Effector memory CD8-positive, alpha-beta T cell (primary cell): ENCODE data around the gene PRKAG3.

Experiments
- ATAC-seq: fragments of 150-1000 bp; cut with Tn5 transposase; replicated peaks from 2 replicates; pipeline ENCODE4 v1.10.0; 2021; ENCODE audit warnings: mild to moderate bottlenecking, moderate library complexity
- DNase-seq, 3 experiments: peaks; one replicate each; pipeline ENCODE4 v3.0.0; 2021
- H3K27ac Mint-ChIP-seq, 2 donors: one replicate each; pipeline ENCODE4 v1.8.0; 2022; ENCODE audit warnings: mild to moderate bottlenecking in 2 of 2, mixed read lengths in 2 of 2, moderate library complexity in 2 of 2
- H3K27me3 Mint-ChIP-seq, 2 donors: one replicate each; pipeline ENCODE4 v1.8.0; 2022; ENCODE audit warnings: mixed read lengths in 2 of 2
- H3K36me3 Mint-ChIP-seq: one replicate; pipeline ENCODE4 v1.8.0; 2022; ENCODE audit warnings: mild to moderate bottlenecking, moderate library complexity, mixed read lengths; ENCODE audit not compliant: insufficient read depth
- H3K4me1 Mint-ChIP-seq, 2 donors: one replicate each; pipeline ENCODE4 v1.8.0; 2022; ENCODE audit warnings: low read depth in 2 of 2, mixed read lengths in 2 of 2
- H3K4me3 Mint-ChIP-seq, 2 donors: one replicate each; pipeline ENCODE4 v1.8.0; 2022; ENCODE audit warnings: mild to moderate bottlenecking in 2 of 2, mixed read lengths in 2 of 2, moderate library complexity in 2 of 2
- H3K9me3 Mint-ChIP-seq, 2 donors: one replicate each; pipeline ENCODE4 v1.8.0; 2022; ENCODE audit warnings: mixed read lengths in 2 of 2
- total RNA-seq, 9 experiments: gene quantifications; one replicate each; lab custom pipeline; 2026; lab: John Stamatoyannopoulos, UW

The PRKAG3 gene
- total RNA-seq = 0 reads per million in 9 experiments

DNA sequence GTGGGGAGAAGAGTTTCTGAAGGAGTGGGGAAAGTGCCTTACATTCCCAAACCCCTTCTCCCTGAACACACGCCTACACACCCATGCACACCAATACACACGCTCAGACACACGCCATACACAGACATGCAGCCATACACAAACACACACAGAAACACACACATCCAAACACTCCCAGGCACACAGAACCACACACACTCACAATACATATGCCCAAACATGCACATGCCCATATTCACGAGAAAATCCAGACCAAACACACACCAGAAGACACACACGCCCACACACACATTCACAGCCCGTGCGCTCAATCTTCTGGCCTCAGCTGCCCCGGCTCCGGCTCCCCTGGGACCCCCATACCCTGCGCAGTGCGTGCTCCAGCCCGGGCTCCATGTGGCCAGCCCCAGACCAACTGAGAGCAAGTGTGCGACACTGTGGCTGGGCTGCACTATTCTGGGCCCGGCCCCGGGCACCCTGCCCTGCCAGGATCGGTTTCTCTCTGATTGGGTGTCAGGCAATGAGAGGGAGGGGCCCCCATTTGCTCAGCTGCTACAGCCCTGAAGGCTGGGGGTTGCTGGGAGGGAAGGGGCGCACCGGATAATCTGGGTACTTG, at the start of gene PRKAG3:
Gene PRKAG3, minus strand, starts transcription at position 426 of the 613 bp plus-strand sequence.
- H3K27me3 Mint-ChIP-seq = peaks cover 51 to 78% of the 10 kb centered on the region in 2 donors
- DNase-seq (no peak), ATAC-seq (no peak)
- H3K4me1 Mint-ChIP-seq = no peaks in the 10 kb centered on the region
- no peak within 1 kb of the TSS for H3K4me3 Mint-ChIP-seq
- H3K9me3 Mint-ChIP-seq = no peaks in the 10 kb centered on the region
- no peak within 1 kb of the TSS for H3K27ac Mint-ChIP-seq
- H3K36me3 Mint-ChIP-seq = no peaks in the 10 kb centered on the region

DNA sequence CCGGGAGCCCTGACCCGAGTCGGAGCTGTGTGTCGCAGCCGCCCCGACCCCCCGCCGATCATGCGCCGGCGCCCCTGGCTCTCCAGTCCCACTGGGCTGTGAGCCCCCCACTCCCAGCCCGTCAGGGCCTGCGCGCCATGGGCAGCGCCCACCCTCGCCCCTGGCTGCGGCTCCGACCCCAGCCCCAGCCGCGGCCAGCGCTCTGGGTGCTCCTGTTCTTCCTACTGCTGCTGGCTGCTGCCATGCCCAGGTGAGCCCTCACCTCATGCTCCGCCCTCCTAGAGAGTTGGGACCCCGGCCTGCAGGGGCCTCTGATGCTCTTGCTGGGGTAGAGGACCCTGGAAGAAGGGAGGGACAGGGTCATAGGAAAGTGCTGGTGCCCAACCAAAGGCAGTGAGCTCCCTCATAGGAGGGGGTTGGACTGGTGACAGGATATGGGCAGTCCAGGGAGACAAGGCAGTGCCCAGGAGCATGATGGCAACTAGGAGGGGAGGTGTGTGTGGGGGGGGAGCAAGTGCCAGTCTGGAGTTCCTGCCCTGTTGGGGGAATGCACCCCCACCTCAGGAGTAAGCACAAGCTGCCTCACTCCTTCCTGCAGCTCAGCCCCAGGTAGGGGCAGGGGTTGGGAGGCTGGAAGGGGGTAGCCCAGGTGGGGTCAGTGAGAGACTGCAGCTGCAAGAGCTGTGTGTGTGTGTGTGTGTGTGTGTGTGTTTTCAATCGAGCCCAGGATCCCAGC, 49.4 kb upstream of the PRKAG3 start:
- DNase-seq = no peak
- Mint-ChIP-seq H3K4me1 (peaks cover 20 to 34% of the 10 kb centered on the region in 2 donors), H3K27ac (no peak overlapping the region), H3K4me3 (peak overlapping the region; percentile 73), H3K36me3 (peaks cover 13% of the 10 kb centered on the region), H3K9me3 (no peaks in the 10 kb centered on the region), H3K27me3 (peaks cover 16 to 57% of the 10 kb centered on the region in 2 donors)
- no peak for ATAC-seq

DNA sequence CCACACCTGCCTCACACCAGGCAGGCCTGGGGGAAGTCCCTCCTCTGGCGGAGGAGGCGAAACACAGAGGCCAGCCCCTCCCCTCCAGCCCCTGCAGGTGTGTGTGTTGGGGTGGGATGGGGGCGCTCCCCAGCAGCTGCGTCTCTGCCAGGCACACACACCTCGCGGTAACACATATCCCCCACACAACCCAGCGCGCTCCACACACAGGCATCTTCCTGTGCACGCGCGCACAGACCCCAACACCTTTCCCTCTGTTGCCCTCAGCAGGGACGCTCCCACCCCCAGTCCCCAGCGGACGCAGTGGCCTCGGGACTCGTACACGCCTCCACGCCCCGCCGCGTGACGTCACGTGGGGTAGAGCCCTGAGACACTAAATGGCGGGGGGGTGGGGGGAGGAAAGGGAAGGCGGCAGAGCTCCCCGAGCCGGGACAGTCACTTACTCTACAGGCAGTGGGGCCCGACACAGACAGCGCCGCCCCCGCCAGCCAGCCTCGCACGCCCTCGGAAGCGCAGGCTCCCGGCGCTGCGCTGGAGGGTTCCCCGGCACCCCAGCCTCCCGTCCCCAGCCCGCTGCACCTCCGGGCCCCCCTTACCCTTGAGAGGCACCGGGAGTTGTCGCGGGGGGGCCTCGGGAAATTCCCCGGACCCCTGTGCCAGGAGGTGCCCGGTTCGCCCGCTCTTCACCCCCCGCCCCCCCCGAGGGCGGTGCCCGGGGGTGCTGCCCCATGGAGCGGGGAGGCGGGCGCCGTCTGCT, 48.7 kb upstream of the PRKAG3 start, which contains the start of gene WNT10A:
Gene WNT10A, plus strand, starts transcription at position 751 of the 757 bp plus-strand sequence. CDS start 144 bp downstream, outside the sequence.
- Mint-ChIP-seq H3K4me1 (peaks cover 20 to 34% of the 10 kb centered on the region in 2 donors), H3K4me3 (peak within 1 kb of the TSS; percentile 85 to 86), H3K27me3 (peaks cover 16 to 64% of the 10 kb centered on the region in 2 donors), H3K36me3 (peaks cover 13% of the 10 kb centered on the region), H3K9me3 (no peaks in the 10 kb centered on the region), H3K27ac (peak within 1 kb of the TSS; percentile 92 to 95)
- DNase-seq (peak; percentile 80 to 89 (median 86)), ATAC-seq (peak; percentile 78)

DNA sequence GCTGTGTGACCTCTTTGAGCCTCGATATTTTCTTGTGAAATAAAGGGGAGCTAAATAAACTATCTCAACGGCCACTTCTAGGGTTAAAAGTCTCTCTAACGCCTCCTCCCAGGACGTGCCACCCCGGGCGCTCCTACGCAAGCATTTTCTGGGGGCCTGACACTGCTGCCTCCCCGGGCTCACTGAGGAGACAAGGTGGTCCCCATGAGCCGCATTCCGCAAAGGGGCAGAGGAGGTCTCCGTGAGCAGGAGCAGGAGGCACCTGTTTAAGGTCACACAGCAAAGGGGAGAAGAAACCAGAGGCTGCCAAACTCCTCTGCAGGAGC, 48.1 kb upstream of the PRKAG3 start:
- no peaks in the 10 kb centered on the region for H3K9me3 Mint-ChIP-seq
- H3K4me3 Mint-ChIP-seq = peak overlapping the region; percentile 85 to 86
- peaks cover 13% of the 10 kb centered on the region for H3K36me3 Mint-ChIP-seq
- peaks cover 16 to 66% of the 10 kb centered on the region in 2 donors for H3K27me3 Mint-ChIP-seq
- DNase-seq (no peak), ATAC-seq (no peak)
- peaks cover 20 to 34% of the 10 kb centered on the region in 2 donors for H3K4me1 Mint-ChIP-seq
- peak overlapping the region; percentile 92 to 95 for H3K27ac Mint-ChIP-seq

DNA sequence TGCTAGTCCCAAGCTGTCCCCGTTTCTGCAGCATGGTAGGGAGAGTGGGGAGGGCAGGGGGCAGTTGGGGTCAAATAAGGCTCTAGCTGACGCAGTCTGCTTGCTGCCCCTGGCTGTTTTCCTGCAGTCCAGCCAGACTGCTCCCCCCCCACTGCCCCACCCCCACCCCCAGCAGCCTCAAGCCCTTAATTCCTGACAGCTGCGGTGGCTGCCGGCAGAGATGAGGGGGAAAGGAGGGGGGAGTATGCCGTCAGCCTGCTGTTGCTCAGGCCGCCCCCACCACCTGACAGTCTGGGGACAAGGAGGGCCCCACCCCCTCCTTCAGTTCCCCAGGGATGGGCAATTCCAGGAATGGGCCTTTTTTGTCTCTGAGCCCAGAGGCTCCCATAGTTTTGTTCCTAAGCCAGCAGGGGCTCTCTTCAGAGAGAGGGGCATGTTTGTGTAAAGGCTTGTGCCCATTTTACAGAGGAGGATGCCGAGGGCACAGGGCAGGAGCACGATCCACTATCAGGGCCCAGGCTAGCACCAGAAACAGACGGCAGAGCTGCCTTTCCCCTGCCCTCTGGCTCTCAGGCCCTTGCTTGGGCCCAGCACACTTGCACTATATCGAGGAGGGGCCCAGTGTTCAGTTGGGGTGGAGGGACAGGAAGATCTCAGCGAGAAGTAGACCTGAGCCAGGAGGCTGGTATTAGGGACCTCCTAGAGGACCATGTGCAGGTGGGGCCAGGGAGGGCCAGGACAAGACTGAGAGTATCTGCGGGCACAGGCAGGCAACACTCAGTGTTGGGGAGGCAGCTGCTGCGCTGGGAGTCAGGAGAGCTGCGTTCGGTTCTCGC, 47.5 kb upstream of the PRKAG3 start:
- no peak for ATAC-seq

DNA sequence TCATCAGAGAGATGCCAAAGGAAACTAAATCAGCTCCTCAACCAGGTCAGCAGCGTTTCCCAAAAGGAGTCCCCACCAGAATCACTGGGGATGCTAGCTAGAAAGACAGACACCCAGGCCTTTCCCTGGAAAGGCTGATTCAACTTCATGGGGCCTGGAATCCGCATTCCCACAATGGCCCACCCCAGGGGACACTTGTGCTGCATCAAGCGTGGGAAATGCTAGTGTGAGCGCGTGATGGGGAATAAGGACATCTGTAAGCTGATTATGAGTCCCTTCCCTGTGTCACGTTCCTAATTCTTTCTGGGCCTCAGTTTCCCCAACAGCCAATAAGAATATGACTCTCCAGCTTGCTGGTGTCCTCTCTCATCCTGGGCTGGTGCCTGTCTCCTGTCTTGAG, 46.9 kb upstream of the PRKAG3 start:
- Mint-ChIP-seq H3K27me3 (peaks cover 10 to 69% of the 10 kb centered on the region in 2 donors), H3K27ac (no peak overlapping the region), H3K4me1 (peaks cover 20 to 30% of the 10 kb centered on the region in 2 donors), H3K36me3 (peaks cover 13% of the 10 kb centered on the region), H3K4me3 (no peak overlapping the region), H3K9me3 (no peaks in the 10 kb centered on the region)
- DNase-seq (no peak), ATAC-seq (no peak)

More for the DNA sequence above, 47.5 kb upstream of the PRKAG3 start:
- peaks cover 11 to 66% of the 10 kb centered on the region in 2 donors for H3K27me3 Mint-ChIP-seq
- H3K36me3 Mint-ChIP-seq = peaks cover 13% of the 10 kb centered on the region
- no peaks in the 10 kb centered on the region for H3K9me3 Mint-ChIP-seq
- peak overlapping the region; percentile 85 to 86 for H3K4me3 Mint-ChIP-seq
- H3K4me1 Mint-ChIP-seq = peaks cover 20 to 30% of the 10 kb centered on the region in 2 donors
- peak overlapping the region in 1 of 2 donors; percentile 92 for H3K27ac Mint-ChIP-seq
- no peak for DNase-seq

DNA sequence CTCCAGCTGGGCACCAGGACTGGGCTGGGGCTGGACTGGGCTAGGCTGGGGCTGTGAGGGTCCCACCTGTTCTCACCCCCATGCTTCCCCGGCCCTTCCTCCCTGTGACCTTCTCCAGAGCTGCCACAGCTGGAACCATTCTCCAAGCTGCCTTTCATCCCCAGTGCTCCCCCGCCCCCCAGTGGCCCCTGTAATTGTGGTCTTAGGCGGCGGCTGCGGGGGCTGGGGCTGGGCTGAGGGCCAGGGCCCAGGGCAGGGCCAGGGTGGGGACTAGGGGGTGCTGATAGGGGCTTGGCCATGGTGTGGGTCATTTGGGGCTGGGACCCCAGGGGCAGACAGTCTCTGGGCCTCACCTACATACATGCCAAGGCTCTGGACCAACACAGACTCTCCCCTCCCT, 46.3 kb upstream of the PRKAG3 start:
- ATAC-seq (no peak), DNase-seq (no peak)
- Mint-ChIP-seq H3K4me1 (peaks cover 20 to 31% of the 10 kb centered on the region in 2 donors), H3K27me3 (peaks cover 12 to 70% of the 10 kb centered on the region in 2 donors), H3K9me3 (no peaks in the 10 kb centered on the region), H3K4me3 (no peak overlapping the region), H3K36me3 (peaks cover 13% of the 10 kb centered on the region), H3K27ac (no peak overlapping the region)

DNA sequence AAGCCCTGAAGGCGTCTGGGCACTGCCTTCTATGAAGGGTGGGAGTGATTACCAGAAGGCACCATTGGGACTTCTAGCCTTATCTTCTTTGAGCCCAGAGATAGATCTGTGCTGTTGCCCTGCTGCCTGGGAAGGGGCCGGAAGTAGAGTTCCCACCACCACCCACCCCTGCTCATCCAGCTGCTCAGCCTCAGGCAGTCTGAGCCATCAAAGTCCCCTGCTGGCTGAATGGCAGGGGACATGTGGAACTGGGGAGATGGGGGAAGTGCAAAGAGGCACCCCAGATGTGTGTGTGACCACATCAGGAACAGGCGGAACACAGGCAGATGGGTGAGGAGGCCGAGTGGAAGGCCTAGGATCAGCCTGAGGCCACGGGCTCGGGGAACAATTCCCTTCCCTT, 45.7 kb upstream of the PRKAG3 start:
- Mint-ChIP-seq H3K36me3 (peaks cover 13% of the 10 kb centered on the region), H3K4me1 (peaks cover 20 to 30% of the 10 kb centered on the region in 2 donors), H3K4me3 (no peak overlapping the region), H3K9me3 (no peaks in the 10 kb centered on the region), H3K27ac (peak overlapping the region in 1 of 2 donors; percentile 39), H3K27me3 (peaks cover 10 to 70% of the 10 kb centered on the region in 2 donors)
- DNase-seq = no peak
- ATAC-seq = no peak

DNA sequence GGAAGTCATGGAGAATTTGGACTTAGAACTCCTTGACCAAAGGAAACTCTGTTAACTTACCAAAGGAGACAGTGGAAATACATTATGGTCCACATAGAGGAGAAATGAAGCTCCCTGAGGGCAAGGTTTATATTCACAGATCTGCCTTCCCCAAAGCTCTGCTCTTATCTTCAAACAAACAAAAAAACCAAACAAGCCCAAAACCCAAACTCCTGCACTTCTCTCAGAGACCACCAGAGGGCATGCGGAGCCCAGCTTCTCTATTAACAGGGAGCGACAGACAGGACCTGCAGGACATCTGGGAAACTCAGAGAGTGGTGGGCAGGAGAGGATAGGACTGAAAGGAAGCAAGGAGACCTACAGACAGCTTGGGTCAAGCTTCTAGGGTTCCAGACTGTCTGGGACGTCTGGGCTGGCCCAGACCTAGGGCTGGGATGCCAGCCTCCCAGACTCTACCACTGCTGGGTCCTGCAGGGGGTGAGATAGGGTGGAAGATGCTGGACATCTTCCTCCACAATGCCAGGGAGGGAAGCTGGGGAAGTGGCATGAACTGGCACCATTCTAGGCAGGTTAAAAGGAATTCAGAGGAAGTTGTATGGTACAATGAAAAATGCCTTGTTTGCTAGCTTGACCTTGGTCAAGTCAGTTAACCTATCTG, 45.1 kb upstream of the PRKAG3 start:
- peak; percentile 73 to 83 (median 74) for DNase-seq
- Mint-ChIP-seq H3K36me3 (peaks cover 8% of the 10 kb centered on the region), H3K27ac (peak overlapping the region; percentile 15 to 39), H3K4me1 (peaks cover 27 to 34% of the 10 kb centered on the region in 2 donors), H3K27me3 (peaks cover 16 to 70% of the 10 kb centered on the region in 2 donors), H3K4me3 (no peak overlapping the region), H3K9me3 (no peaks in the 10 kb centered on the region)
- ATAC-seq = no peak

DNA sequence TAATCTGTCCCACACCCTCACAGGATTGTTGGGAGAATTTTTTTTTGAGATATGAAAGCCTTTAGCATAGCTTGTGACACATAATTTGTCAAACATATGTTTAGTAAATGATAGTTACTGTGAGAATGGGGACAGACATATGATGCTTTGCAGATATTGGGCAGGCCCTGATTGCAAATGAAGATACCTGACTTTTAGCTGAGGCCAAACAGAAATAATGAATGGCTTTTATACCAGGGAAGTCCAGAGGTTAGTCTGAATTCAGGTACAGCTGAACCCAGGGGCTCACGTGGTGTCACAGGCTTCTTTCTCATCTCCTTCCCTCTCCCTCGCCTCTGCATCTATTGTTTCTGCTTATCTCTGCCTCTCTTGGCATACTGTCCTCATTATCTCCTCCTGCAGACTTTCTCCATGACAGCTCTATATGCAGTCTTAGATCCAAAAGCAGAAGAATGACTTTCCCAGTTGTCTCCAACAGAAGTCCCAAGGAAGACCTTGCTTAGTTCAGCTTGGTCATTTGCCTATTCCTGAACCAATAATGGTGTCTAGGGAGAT, 44.2 kb upstream of the PRKAG3 start:
- Mint-ChIP-seq H3K27me3 (peaks cover 20 to 70% of the 10 kb centered on the region in 2 donors), H3K4me3 (no peak overlapping the region), H3K9me3 (no peaks in the 10 kb centered on the region), H3K27ac (no peak overlapping the region), H3K36me3 (peaks cover 7% of the 10 kb centered on the region), H3K4me1 (peaks cover 29 to 30% of the 10 kb centered on the region in 2 donors)
- DNase-seq = no peak
- ATAC-seq = no peak

DNA sequence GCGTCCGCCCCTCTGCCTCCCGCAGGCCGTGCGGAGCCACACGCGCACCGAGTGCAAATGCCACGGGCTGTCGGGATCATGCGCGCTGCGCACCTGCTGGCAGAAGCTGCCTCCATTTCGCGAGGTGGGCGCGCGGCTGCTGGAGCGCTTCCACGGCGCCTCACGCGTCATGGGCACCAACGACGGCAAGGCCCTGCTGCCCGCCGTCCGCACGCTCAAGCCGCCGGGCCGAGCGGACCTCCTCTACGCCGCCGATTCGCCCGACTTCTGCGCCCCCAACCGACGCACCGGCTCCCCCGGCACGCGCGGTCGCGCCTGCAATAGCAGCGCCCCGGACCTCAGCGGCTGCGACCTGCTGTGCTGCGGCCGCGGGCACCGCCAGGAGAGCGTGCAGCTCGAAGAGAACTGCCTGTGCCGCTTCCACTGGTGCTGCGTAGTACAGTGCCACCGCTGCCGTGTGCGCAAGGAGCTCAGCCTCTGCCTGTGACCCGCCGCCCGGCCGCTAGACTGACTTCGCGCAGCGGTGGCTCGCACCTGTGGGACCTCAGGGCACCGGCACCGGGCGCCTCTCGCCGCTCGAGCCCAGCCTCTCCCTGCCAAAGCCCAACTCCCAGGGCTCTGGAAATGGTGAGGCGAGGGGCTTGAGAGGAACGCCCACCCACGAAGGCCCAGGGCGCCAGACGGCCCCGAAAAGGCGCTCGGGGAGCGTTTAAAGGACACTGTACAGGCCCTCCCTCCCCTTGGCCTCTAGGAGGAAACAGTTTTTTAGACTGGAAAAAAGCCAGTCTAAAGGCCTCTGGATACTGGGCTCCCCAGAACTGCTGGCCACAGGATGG, 42.0 kb upstream of the PRKAG3 start:
- peaks cover 24 to 82% of the 10 kb centered on the region in 2 donors for H3K27me3 Mint-ChIP-seq
- H3K36me3 Mint-ChIP-seq = no peaks in the 10 kb centered on the region
- no peaks in the 10 kb centered on the region for H3K9me3 Mint-ChIP-seq
- H3K4me1 Mint-ChIP-seq = peaks cover 22 to 25% of the 10 kb centered on the region in 2 donors
- H3K27ac Mint-ChIP-seq = peak overlapping the region in 1 of 2 donors; percentile 49
- peak overlapping the region; percentile 22 for H3K4me3 Mint-ChIP-seq
- DNase-seq (no peak), ATAC-seq (peak; percentile 38)
